GM12878 (cell line): Measurements from ENCODE around the gene ZNF804A.

Source experiments
- EZH2 ChIP-seq: IDR thresholded peaks from 2 replicates; pipeline ENCODE4 v1.6.1; 2012; ENCODE audit warnings: low read depth, mild to moderate bottlenecking, control low read depth, inconsistent platforms, low read length, borderline replicate concordance; ENCODE audit not compliant: control insufficient read depth
- POLR2A ChIP-seq: IDR thresholded peaks from 2 replicates; pipeline ENCODE4 v1.6.1; 2011; ENCODE audit warnings: low read depth, mild to moderate bottlenecking, low read length
- ZBTB33 ChIP-seq: fragments of 450-650 bp; IDR thresholded peaks from 2 replicates; pipeline ENCODE4 v1.6.1; 2017; ENCODE audit warnings: mild to moderate bottlenecking
- TF ChIP-seq, protein P1 (sequence below), 3 experiments: IDR thresholded peaks in 2 of 3; conservative IDR thresholded peaks in 1 of 3; 2 replicates each; pipeline ENCODE4 v1.5.1; 2011; ENCODE audit warnings: low read depth in 3 of 3, low read length in 3 of 3, mild to moderate bottlenecking in 3 of 3, control low read depth in 2 of 3, moderate library complexity in 2 of 3, inconsistent platforms in 1 of 3, mixed read lengths in 1 of 3; ENCODE audit not compliant: control insufficient read depth in 2 of 3, insufficient read depth in 1 of 3; ENCODE audit errors: extremely low read depth in 1 of 3
- TF ChIP-seq, protein P2 (sequence below): IDR thresholded peaks from 2 replicates; pipeline ENCODE4 v1.6.1; 2012; ENCODE audit warnings: low read depth, low read length, improper control_type of control experiment
- TF ChIP-seq, protein P3 (sequence below): fragments of 450-650 bp; formaldehyde crosslinking; IDR thresholded peaks from 2 replicates; pipeline ENCODE4 v1.4.0; 2022; ENCODE audit warnings: mild to moderate bottlenecking, moderate library complexity

- TF ChIP-seq POLR2A: no peak
- TF ChIP-seq, protein P1, sequence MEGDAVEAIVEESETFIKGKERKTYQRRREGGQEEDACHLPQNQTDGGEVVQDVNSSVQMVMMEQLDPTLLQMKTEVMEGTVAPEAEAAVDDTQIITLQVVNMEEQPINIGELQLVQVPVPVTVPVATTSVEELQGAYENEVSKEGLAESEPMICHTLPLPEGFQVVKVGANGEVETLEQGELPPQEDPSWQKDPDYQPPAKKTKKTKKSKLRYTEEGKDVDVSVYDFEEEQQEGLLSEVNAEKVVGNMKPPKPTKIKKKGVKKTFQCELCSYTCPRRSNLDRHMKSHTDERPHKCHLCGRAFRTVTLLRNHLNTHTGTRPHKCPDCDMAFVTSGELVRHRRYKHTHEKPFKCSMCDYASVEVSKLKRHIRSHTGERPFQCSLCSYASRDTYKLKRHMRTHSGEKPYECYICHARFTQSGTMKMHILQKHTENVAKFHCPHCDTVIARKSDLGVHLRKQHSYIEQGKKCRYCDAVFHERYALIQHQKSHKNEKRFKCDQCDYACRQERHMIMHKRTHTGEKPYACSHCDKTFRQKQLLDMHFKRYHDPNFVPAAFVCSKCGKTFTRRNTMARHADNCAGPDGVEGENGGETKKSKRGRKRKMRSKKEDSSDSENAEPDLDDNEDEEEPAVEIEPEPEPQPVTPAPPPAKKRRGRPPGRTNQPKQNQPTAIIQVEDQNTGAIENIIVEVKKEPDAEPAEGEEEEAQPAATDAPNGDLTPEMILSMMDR (IDR thresholded peaks at IDR 0.05 in 2 of 3, conservative IDR thresholded peaks at IDR 0.05 in 1 of 3; ENCODE audit: control insufficient read depth in 2 of 3, extremely low read depth in 1 of 3, insufficient read depth in 1 of 3, low read depth in 3 of 3, low read length in 3 of 3): no peak
- TF ChIP-seq, protein P2, sequence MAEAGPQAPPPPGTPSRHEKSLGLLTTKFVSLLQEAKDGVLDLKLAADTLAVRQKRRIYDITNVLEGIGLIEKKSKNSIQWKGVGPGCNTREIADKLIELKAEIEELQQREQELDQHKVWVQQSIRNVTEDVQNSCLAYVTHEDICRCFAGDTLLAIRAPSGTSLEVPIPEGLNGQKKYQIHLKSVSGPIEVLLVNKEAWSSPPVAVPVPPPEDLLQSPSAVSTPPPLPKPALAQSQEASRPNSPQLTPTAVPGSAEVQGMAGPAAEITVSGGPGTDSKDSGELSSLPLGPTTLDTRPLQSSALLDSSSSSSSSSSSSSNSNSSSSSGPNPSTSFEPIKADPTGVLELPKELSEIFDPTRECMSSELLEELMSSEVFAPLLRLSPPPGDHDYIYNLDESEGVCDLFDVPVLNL: no peak
- TF ChIP-seq ZBTB33: no peak
- no peak for TF ChIP-seq EZH2
- TF ChIP-seq, protein P3, sequence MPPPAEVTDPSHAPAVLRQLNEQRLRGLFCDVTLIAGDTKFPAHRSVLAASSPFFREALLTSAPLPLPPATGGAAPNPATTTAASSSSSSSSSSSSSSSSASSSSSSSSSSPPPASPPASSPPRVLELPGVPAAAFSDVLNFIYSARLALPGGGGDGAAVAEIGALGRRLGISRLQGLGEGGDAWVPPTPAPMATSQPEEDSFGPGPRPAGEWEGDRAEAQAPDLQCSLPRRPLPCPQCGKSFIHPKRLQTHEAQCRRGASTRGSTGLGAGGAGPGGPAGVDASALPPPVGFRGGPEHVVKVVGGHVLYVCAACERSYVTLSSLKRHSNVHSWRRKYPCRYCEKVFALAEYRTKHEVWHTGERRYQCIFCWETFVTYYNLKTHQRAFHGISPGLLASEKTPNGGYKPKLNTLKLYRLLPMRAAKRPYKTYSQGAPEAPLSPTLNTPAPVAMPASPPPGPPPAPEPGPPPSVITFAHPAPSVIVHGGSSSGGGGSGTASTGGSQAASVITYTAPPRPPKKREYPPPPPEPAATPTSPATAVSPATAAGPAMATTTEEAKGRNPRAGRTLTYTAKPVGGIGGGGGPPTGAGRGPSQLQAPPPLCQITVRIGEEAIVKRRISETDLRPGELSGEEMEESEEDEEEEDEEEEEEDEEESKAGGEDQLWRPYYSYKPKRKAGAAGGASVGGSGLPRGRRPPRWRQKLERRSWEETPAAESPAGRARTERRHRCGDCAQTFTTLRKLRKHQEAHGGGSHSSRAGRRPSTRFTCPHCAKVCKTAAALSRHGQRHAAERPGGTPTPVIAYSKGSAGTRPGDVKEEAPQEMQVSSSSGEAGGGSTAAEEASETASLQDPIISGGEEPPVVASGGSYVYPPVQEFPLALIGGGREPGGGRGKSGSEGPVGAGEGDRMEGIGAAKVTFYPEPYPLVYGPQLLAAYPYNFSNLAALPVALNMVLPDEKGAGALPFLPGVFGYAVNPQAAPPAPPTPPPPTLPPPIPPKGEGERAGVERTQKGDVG (CRISPR knock-in tag): no peak
These were observed 216.1 kb downstream of the ZNF804A start for GRCh38 chr2:184814421-184814820.
